DMS53 (cell line): ENCODE data around the gene NFKBIA.
A peak's percentile ranks its signal among the peaks of the same experiment; 100 is the strongest.
"Not testable (repeated sequence)": the region's sequence is repeated elsewhere in the genome, so short reads cannot be mapped to it uniquely, and the experiment has no call there.

Experiments
- DNase-seq: peaks from one replicate; lab custom pipeline; 2025; lab: John Stamatoyannopoulos, UW

Gene NFKBIA

DNA sequence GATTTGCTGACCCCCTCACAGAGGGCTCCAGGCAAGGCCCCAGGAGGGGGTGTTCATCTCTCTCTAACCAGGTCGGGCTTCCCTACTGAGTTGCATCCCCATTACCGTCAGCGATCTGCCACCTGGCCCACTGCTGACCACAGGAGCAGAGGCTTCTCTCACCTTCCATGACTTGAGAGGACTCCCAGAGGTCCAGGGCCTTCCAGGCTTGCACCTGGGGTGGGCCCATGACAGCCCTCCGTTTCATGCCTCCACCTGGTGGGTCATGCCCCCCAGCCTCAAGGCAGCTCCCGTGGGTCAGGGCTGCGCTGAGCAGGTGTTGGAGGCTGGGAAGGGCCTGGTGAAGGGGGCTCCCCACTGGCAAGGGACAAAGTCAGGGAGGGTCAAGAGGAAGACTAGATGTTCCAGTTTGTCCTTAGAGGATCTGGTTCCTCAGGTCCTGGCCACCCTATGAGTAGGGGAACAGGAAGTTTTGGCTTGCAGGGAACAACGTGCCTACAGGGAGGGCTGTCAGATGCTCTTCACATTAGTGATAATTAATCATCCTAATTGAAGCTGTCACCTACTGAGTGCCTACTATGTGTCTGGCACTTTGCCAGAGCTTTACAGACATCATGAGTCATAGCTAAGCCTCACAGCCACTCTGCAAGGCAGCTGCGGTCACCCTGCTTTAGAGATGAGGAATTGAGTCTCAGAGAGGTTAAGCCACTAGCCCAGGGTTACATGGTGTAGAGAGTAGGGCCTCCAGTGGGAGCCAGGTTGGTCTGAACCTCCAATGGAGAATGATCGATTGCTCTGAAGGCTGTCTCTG, 13.8 kb downstream of the NFKBIA start:
- DNase-seq, result peak; percentile 19

DNA sequence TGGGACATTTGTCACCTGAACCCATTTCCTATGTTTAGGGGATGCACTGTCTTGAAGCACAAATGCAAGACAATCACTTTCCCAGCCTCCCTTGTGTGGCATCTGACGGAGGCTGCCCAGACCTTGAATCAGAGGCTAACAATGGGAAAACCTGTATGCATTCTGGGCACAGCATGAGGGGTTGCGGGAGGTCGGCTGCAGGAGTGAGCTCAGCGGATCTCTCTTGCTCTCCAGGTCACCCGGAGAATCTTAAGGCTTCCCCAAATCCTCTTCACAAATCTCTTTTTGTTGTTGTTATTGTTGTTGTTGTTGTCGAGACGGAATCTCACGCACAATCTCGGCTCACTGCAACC, 15.3 kb downstream of the NFKBIA start:
- DNase-seq, result no peak

DNA sequence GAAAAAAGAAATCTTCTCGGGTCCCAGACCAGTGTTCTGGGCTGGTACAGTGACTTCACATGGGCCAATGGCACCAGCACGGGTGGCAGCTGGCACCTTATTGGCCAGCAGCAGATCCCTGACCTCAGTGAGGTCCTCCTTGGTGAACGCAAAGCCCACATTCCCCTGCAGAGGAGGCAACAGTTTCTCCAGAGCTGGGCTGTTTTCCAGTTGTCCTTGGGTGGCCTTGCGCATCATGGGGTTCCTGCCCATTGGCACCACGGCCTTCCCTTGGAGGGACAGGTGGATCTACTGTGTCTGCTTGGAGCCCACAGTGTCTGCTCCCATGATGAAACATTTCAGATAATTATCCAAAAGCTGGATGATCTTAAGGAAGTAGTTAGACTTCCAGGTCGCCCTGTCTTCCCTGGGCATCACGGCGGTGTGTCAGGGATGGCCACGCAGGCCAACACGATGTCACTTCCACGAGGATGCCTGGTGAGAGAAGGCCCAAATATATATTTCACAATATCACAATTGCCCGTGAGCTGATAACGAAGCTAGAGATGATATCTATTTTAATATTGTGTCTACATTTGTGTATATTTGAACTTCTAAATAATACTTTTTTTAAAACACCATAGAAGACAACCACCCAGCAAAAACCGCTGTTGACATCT, 15.8 kb downstream of the NFKBIA start:
- no peak for DNase-seq

DNA sequence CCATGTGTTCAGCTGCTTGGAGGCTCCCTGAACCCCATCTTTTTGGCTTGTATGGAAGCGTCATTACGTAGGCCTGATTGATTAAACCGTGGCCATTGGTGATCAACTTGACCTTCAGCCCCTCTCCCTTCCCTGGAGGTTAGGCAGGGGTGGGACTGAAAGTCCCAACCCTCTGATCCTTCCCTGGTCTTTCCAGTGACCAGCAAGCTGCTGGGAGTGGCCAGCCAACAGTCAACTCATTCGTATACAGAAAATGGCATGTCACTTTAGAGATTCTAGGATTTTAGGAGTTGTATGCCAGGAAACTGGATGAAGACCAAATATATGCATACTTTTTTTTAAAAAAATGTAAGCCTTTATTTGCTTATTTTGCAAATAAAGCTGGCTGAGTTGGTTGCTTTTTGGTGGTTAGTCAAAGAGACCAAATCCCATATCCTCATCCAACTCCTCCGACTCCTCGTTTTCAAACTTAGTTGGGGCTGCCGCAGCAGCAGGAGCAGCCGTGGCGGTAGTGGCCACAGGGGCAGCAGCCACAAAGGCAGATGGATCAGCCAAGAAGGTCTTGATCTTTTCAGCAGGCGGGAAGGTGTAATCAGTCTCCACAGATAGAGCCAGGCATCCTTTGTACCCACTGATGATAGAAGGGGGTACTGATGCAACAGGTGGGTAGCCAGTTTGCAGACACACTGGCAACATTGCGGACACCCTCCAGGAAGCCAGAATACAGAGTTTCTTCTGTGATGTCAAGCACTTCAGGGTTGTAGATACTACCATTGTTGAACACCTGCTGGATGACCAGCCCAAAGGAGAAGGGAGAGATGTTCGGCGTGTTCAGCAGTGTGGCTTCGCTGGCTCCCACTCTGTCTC, 16.6 kb downstream of the NFKBIA start:
- DNase-seq, result no peak

DNA sequence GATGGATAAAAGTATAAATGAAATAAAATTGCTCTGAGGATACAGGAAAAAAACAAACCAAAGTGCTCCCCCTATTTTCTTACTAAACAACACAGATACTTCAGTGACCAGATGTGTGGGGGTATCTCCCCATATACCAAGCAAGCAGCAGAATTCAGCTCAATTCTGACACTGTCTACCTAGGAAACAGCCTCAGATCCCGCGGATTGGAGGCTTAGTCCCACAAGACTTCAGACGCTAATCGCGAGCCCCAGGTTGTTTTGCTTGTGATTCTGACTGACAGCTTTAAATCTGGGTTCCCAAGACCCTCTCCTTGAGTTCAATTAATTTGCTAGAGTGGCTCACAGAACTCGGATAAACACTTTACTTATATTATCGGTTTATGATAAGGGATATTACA, 17.3 kb downstream of the NFKBIA start:
- DNase-seq, result no peak

DNA sequence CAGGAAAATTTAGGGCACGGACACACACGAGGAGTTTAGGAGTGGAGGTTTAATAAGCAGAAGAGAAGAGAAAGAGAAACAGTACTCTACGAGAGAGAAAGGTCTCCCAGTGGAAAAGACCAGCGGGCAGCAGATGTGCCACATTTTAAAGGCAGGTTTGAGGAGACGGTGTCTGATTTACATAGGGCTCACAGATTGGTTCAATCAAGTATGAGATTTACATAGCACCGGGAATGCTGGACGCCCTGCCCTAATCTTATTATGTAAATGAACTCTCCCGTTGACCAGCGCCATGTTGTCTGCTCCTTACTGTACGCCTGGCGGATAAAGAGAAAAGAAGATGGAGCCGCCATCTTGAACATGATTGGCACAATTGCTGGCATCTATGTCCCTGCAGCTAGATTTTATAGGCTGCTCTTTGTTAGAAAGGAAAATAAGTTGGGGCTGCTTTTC, 17.9 kb downstream of the NFKBIA start:
- peak; percentile 8 for DNase-seq

DNA sequence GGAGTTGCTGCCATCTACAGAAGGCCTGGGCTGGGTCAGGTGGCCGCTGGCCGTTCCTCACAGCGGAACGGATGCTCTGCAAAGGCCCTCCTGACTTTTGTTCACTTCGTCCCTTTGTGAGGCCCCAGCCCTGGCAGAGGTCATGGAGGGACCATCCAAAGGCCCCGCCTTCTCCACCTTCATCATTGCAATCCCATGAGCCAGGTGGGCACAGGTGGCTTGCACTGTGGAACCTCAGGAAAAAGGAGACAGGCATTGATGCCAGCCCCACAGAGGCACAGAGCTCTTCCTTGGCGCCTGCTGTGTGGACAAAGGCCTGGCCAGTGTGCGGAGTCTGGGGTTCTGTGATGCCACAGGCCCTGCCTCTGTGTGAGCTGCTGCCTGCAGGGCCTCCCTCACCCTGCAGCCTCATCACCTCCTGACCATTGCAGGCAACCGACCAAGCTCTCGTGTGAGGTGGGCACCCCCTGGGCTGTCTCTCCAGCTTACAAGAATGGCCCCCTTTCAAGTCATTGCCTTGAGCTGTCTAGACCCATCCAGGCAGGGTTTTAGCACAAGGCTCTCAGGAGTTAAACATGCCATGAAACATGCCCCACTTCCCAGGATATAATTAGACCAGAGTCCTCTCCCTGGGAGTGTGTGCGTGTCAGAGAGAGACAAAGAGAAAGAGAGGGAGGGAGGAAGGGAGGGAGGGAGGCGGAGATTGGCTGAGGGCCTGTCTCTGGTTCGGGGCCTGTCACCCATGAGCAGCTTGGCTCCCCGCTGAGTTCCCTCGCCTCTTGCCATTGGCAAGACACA, 19.3 kb downstream of the NFKBIA start:
- peak; percentile 50 for DNase-seq

DNA sequence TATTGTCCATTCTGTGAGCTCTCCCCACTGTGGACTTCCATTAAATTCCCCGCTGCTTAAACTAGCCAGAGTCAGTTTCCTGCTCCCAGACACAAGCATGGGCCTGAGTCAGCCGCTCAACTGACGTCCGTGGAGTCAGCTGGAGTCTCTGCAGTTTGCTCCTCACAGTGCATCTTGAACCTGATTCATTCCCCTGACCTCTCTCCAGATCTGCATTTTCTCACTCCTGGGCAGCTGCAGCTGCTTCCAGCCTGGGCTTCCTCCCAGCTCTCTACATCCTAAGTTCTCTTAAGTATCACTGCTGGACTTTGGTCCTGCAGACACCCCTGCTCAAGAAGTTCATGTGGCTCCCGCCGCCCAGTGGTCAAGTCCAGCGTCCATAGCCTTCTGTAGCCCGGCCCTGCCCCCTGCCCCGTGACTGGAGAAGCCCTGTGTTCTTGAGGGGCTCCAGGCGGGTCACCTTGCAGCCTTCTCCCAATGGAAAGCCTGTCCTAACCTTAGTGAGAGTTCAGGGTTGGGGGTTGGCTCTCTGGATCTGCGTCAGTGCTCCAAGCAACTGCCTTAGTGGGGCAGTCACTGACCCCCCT, 20.0 kb downstream of the NFKBIA start:
- no peak for DNase-seq

DNA sequence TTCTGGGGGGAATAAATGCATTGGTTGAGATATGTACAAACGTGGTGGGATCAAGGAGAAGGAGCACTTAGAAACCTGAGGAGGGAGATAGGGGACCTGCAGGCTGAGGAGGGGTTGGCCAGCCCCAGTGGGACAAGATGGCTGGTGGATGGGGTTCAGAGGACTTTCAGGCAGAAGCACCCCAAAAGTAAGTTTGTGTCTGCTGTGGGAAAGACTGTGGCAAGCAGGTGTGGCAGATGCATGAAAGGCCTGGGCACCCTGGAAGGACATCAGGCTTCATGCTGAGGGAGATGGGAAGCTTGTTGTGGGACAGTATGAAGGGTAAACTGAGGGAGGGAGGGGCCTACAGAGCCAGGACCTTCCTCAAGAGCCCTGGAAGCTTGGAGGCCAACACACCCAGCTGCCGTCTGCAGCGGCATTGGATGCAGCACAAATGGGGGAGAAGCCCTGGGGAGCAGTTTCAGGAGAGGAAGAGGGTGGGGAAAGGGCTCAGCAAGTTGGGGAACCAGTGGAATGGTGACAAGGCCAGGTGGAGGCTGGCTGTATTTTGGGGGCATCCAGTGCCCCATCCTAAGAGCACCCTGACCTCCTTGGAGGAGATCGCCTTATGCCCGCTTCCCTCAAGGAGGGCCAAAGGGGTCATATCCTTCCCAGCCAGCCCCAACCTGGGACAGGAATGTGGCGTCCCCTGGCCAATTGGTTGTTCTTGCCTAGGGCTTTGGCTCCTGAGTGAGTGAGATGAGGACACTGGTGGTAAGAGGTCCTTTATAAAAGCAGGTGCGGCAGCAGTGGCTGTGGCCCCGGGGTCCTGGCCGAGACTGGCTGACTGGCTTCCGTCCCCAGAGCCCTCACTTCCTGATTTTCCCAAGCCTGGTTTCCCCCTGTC, 20.7 kb downstream of the NFKBIA start:
- no peak for DNase-seq

DNA sequence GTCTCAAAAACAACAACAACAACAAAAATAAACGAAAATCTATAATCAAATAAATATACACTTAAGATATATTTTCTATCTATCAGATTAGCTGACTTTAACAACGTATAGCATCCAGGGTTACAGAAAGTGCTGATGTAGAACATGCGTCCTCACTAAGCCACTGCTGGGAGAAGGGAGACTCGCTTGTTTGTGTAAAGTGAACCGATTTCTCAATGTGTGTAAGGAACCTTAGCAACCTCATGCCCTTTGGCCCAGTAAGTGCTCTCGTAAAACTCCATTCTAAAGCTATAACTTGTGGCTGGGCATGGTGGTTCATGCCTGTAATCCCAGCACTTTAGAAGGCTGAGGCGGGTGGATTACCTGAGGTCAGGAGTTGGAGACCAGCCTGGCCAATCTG, 23.8 kb downstream of the NFKBIA start:
- no peak for DNase-seq

DNA sequence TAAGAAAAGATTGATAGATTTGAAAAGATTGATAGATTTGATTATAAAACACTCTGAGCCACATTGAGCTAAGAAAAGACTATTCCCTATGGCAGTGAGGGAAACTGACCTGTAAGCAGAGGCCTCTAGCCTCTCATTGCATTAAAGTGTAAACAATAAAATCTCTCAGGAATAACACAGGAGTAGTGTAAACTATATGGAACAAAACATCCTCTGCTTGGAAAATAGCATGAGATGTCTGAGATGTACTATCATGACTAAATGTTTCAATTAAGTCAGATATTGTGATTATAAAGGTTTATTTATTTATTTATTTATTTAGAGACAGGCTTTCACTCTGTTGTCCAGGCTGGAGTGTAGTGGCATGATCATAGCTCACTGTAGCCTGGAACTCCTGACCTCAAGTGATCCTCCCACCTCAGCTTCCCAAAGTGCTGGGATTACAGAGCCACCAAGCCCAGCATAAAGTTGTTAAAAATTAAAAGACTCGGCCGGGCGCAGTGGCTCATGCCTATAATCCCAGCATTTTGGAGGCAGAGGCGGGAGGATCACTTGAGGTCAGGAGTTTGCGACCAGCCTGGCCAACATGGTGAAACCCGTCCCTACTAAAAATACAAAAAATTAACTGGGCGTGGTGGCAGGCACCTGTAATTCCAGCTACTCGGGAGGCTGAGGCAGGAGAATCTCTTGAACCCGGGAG, 25.2 kb downstream of the NFKBIA start:
- not testable (repeated sequence) for DNase-seq

DNA sequence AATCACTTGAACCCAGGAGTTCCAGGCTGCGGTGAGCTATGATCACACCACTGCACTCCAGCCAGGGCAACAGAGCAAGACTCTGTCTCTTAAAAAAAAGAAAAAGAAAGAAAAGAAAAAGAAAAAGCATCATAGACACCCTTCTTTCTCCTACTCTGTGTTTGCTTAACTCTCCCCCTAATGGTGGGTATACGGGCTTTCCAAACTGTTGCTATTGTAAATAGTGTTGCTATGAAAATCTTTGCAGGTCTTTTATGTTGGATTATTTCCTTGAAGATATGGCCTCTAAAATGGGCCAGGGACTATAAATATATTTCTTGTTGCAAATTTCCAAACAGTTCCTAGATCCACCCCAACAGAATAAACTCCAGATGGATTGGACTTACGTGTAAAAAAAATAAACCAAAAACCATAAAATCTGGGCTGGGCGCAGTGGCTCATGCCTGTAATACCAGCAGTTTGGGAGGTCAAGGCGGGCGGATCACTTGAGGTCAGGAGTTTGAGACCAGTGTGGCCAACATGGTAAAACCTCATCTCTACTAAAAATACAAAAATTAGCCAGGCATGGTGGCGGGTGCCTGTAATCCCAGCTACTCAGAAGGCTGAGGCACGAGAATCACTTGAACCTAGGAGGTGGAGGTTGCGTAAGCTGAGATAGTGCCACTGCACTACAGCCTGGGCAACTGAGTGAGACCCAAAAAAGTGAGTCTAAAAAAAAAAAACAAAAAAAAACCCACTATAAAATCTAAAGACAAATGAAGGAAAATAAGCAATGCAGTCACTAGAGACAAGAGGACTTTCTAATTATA, 25.9 kb downstream of the NFKBIA start:
- DNase-seq, result no peak

DNA sequence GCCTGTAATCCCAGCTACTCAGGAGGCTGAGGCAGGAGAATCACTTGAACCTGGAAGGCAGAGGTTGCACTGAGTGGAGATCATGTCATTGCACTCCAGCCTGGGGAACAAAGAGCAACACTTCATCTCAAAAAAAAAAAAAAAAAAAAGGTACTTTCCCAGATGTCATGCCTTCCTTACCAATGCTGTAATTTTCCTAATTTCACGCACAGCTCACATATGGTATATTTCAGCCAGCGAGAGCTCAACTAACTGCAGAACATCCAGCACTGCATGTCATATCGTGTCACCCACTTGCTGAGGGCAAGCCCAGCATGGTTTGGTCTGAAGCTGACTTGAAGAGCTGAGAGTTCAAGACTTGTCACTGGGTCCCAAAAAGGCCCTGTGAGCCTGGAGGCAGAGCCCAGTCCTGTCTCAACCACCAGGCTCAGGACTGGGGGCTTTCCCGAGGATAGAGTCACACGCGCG, 29.0 kb downstream of the NFKBIA start:
- DNase-seq, result peak; percentile 28

DNA sequence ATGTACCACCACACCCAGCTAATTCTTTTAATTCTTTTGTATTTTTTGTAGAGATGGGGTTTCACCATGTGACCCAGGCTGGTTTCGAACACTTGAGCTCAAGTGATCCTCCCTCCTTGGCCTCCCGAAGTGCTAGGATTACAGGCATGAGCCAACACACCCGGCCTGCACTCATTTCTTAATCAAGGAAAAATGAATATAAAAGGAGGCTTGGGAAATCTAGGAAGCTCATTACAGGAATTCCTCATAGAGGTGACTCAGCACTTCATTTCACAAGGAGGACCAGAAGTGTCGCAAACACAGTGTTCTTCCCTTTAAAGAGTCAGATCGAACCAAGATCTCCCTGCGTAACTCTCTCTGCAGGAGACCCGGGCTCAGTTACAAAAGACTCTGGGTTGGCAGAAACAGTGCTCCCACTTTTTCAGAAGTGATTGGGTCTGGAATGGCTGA, 30.3 kb downstream of the NFKBIA start:
- DNase-seq, result peak; percentile 46

DNA sequence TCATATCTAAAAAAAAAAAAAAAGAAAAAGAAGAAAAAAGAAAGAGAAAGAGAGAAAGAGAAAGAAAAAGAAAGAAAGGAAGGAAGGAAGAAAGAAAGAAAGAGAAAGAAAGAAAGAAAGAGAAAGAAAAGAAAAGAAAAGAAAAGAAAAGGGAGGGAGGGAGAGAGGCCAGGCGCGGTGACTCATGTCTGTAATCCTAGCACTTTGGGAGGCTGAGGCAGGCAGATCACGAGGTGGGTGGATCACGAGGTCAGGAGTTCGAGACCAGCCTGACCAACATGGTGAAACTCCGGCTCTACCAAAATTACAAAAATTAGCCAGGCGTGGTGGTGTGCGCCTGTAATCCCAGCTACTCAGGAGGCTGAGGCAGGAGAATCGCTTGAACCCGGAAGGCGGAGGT, 31.3 kb downstream of the NFKBIA start:
- not testable (repeated sequence) for DNase-seq

DNA sequence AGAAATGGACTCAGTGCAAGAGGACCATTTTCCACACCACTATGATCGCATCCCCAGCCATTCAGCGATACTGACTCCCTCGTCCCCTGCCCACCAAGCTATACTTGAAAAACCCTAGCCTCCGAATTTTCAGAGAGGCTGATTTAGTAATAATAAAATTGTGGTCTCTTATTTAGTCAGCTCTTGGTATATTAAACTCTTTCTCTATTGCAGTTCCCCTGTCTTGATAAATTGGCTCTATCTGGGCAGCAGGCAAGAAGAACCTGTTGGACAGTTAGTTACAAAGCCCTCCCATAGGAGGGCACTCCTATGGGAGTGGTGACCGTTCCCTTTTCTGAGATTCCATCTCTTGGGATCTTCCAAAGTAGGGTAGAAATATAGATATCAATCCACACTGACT, 33.6 kb downstream of the NFKBIA start:
- no peak for DNase-seq

DNA sequence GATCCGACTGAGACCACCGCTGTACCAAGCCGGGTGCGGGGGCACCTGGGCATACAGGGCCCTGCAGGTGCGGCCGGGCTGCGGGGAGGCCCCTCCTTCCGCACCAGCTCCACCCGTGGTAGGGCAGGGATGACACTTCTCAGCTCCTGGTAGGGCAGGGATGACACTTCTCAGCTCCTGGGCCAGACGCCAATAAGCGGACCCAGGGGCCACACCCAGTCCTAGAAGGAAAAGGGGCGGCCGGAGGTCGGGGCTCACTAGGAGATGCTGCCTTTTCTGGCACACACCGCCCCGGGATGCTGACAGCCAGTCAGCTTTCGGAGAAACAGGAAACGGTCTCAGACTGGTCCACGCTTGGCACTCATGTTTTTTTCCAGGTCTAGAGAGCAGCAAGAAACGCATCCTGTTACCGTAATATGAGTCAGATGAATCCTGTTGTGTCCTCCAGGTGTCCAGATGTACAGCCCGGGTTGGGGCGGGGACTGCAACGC, 34.8 kb downstream of the NFKBIA start:
- DNase-seq, result peak; percentile 94

DNA sequence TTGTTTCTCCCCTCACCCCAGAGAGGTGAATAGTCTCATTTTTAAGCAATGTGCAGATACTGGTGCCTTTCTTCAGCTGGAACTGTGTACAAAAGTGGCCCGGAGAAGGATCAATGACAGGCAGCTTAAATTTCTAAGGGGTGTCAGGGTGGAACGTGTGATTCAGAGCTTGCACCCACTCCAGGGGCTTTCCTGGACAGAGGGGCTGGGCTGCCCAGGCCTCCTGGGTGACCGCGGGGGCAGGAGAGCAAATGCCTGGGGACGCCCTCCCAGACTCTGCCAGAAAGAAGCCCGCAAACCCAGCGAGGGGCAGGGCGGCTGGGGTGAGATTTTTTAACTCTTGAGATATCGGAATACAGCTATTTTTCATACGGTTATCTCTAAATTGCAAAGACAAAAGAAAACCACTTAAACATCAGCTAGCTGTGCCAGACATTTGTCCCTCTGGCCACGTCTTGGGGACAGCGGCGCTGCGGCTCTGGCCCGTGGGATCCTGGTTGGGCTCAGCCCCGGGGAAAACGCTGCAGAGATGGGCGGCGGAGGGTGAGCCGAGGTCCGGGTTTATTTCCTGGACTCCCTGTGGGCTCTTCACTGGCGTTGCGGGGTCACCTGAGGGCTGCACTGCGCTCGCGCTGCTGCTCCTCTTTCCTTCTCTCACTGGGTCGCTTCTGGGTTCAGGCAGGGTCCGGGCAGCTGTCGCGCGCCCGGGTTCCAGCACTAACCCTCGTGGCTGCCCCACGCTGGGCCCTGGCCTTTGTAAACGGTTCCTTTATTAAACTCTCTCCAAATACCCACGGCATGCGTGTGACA, 35.8 kb downstream of the NFKBIA start:
- DNase-seq, result no peak
